K562 (cell line): ENCODE data around the gene SLC5A6. TPM values are rescaled to one million over a fixed set of nuclear protein-coding genes. Genes with fewer than 3 reads are reported as not detected.

Experiments used
- CBFB ChIP-seq: sonication (generic); formaldehyde crosslinking; IDR thresholded peaks from 2 replicates; pipeline ENCODE4 v1.4.0; 2020; ENCODE audit warnings: mild to moderate bottlenecking, missing genetic modification reagents
- HIVEP1 ChIP-seq: fragments of 250-450 bp; sonication (Bioruptor Pico); IDR thresholded peaks from 2 replicates; pipeline ENCODE4 v1.4.0; 2020; ENCODE audit warnings: mild to moderate bottlenecking
- HNRNPLL ChIP-seq: fragments of 200-400 bp; formaldehyde crosslinking; IDR thresholded peaks from 2 replicates; pipeline ENCODE4 v1.6.1; 2017; ENCODE audit warnings: low read length, low read depth, mild to moderate bottlenecking; ENCODE audit not compliant: poor library complexity, severe bottlenecking
- MED1 ChIP-seq: sonication (generic); formaldehyde crosslinking; IDR thresholded peaks from 2 replicates; pipeline ENCODE4 v1.8.1; 2023; ENCODE audit warnings: missing genetic modification reagents, borderline replicate concordance
- NFATC3 ChIP-seq: fragments of 450-650 bp; IDR thresholded peaks from 2 replicates; pipeline ENCODE4 v1.6.1; 2017; ENCODE audit warnings: mild to moderate bottlenecking
- POLR2H ChIP-seq: IDR thresholded peaks from 2 replicates; pipeline ENCODE4 v1.6.1; 2016; ENCODE audit warnings: missing genetic modification characterization, low read depth, mild to moderate bottlenecking, control low read depth, missing compliant biosample characterization, moderate library complexity
- RBBP5 ChIP-seq: fragments of 200-600 bp; sonication (generic); IDR thresholded peaks from 2 replicates; pipeline ENCODE4 v1.6.1; 2012; ENCODE audit warnings: borderline replicate concordance, mild to moderate bottlenecking, low read length, control low read depth, inconsistent platforms; ENCODE audit not compliant: insufficient read depth, poor library complexity, severe bottlenecking
- RERE ChIP-seq: sonication (generic); formaldehyde crosslinking; IDR thresholded peaks from 2 replicates; pipeline ENCODE4 v1.8.0; 2023; ENCODE audit warnings: missing genetic modification reagents, mild to moderate bottlenecking, borderline replicate concordance
- polyA plus RNA-seq, 8 experiments: library from polyadenylated mRNA; depleted of rRNA in 4 of 8; stranded (reverse) in 5 of 8; unstranded in 3 of 8; fragments of >200 nt; fragmentation: Nextera tagmentation in 2 of 8; fragmentation: Illumina TruSeq in 1 of 8; extraction: Ambion mirVana in 2 of 8; extraction: Trizol in 1 of 8; gene quantifications; 2 replicates each; pipeline versions ENCODE4 v1.2.1 to v1.2.3, GENCODE V29; 2011 to 2014; ENCODE audit warnings: inconsistent platforms in 1 of 8, missing spikeins in 1 of 8
- total RNA-seq, 7 experiments: library from RNA; depleted of rRNA in 6 of 7; stranded (reverse); fragments of >200 nt in 6 of 7; fragmentation: Illumina TruSeq in 2 of 7; extraction: Trizol in 2 of 7; gene quantifications; 2 replicates each; pipeline versions ENCODE4 v1.2.1 to v1.2.3, GENCODE V29; 2011 to 2021; ENCODE audit warnings: low replicate concordance in 1 of 7
- TF ChIP-seq, protein P1 (sequence below), 2 experiments: fragments of 450-650 bp in 1 of 2; sonication (generic) in 1 of 2; formaldehyde crosslinking in 1 of 2; IDR thresholded peaks; 2 replicates each; pipeline versions ENCODE4 v1.7.1 to v1.9.0; 2016 to 2022; ENCODE audit warnings: inconsistent platforms in 1 of 2, mild to moderate bottlenecking in 1 of 2, missing genetic modification reagents in 1 of 2
- TF ChIP-seq, protein P2 (sequence below), 2 experiments: fragments of 250-450 bp in 1 of 2; fragments of 450-650 bp in 1 of 2; sonication (Bioruptor Pico) in 1 of 2; IDR thresholded peaks; 2 replicates each; pipeline versions ENCODE4 v1.6.1 to v1.8.0; 2016 to 2021; ENCODE audit warnings: mild to moderate bottlenecking in 2 of 2, moderate library complexity in 2 of 2, missing compliant biosample characterization in 1 of 2, missing genetic modification characterization in 1 of 2

SLC5A6 gene
- total and polyA plus RNA-seq, 9 of the 15 experiments (the other 6 are each of a cell fraction or from before 2014, with no cell fraction given), result 32.6 to 137 (median 107) TPM

DNA sequence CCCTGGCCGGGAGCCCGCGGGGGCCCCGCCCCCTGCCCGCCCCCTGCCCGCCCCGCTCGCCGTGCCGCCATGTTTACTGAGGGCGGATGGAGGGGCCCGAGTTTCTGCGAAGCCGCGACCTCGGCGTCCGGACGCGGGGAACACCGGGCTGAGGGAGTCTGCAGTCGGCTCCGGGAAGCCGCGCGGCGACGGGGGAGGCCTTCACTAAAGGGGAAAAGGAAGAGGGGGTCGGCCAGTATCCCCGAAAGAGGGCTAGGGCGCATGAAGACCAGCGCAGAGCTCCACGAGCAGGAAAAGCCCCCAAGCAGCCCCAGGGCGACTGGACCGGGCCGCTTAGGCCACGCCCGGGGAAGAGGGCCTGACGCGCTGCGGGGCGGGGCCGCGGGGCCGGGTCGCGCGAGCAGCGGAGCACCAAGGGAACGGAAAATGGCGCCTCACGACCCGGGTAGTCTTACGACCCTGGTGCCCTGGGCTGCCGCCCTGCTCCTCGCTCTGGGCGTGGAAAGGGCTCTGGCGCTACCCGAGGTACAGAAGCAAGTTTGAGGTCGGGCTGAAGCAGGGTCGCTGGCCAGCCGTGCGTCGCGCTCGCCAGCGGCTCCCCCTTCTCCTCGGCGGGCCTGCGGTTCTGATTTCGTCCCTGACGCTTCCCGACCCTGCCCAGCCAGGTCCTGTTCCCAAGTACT lies at the start of gene SLC5A6, which contains the start of gene ATRAID (continued):
- TF ChIP-seq, protein P1, sequence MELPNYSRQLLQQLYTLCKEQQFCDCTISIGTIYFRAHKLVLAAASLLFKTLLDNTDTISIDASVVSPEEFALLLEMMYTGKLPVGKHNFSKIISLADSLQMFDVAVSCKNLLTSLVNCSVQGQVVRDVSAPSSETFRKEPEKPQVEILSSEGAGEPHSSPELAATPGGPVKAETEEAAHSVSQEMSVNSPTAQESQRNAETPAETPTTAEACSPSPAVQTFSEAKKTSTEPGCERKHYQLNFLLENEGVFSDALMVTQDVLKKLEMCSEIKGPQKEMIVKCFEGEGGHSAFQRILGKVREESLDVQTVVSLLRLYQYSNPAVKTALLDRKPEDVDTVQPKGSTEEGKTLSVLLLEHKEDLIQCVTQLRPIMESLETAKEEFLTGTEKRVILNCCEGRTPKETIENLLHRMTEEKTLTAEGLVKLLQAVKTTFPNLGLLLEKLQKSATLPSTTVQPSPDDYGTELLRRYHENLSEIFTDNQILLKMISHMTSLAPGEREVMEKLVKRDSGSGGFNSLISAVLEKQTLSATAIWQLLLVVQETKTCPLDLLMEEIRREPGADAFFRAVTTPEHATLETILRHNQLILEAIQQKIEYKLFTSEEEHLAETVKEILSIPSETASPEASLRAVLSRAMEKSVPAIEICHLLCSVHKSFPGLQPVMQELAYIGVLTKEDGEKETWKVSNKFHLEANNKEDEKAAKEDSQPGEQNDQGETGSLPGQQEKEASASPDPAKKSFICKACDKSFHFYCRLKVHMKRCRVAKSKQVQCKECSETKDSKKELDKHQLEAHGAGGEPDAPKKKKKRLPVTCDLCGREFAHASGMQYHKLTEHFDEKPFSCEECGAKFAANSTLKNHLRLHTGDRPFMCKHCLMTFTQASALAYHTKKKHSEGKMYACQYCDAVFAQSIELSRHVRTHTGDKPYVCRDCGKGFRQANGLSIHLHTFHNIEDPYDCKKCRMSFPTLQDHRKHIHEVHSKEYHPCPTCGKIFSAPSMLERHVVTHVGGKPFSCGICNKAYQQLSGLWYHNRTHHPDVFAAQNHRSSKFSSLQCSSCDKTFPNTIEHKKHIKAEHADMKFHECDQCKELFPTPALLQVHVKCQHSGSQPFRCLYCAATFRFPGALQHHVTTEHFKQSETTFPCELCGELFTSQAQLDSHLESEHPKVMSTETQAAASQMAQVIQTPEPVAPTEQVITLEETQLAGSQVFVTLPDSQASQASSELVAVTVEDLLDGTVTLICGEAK (IDR thresholded peaks at IDR 0.05), result peak; percentile 84
- TF ChIP-seq, protein P1 (CRISPR knock-in tag; IDR thresholded peaks at IDR 0.05), result no peak
- TF ChIP-seq NFATC3 (no peak), RERE (CRISPR knock-in tag) (no peak), CBFB (0 out of 2 replicates have a peak, but pooled peaks have one; percentile 61), POLR2H (peak; percentile 92), HNRNPLL (peak; percentile 63), MED1 (CRISPR knock-in tag) (no peak), RBBP5 (peak; percentile 93), HIVEP1 (CRISPR knock-in tag) (no peak)
- TF ChIP-seq, protein P2, sequence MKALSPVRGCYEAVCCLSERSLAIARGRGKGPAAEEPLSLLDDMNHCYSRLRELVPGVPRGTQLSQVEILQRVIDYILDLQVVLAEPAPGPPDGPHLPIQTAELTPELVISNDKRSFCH (CRISPR knock-in tag; IDR thresholded peaks at IDR 0.05), result no peak
- TF ChIP-seq, protein P2 (tag; IDR thresholded peaks at IDR 0.05), result peak; percentile 66
